HCT116 (cell line): ENCODE results near the gene CXCL1. TPM values are rescaled to one million over a fixed set of nuclear protein-coding genes. Genes with fewer than 3 reads are reported as not detected.

ENCODE experiments used
- ATAC-seq: fragments of 200-7000 bp; cut with Tn5 transposase; 2 replicates; pipeline ENCODE4 v1.9.1; 2020; ENCODE audit warnings: mild to moderate bottlenecking, moderate library complexity
- BruUV-seq: library from RNA; stranded (reverse); fragments of 400-500 nt; replicated peaks from 2 replicates; lab custom pipeline; 2021; lab: Mats Ljungman, UMichigan
- CTCF ChIA-PET: fragments of 300-600 bp; sonication (Branson Sonifier 250); formaldehyde crosslinking; loops from one replicate; lab custom pipeline; 2021; ENCODE audit warnings: antibody characterized with exemption; lab: Charles Lee
- POLR2A ChIA-PET: fragments of 300-600, 350-600 bp; sonication (Branson Sonifier 250); formaldehyde crosslinking; loops from one replicate; lab custom pipeline; 2021; ENCODE audit warnings: antibody characterized with exemption; lab: Charles Lee
- RAD21 ChIA-PET, 2 experiments: fragments of 300-600 bp; sonication (Branson Sonifier 250); formaldehyde crosslinking; loops; one replicate each; lab custom pipeline; 2023; ENCODE audit warnings: low total read pairs in 2 of 2; ENCODE audit not compliant: uncharacterized antibody in 2 of 2, unreplicated experiment in 2 of 2, low non-redundant PET in 1 of 2; lab: Charles Lee
- DNase-seq: peaks from one replicate; pipeline ENCODE4 v3.0.0-alpha.2; 2010; ENCODE audit warnings: low read depth, low spot score
- H2AFZ ChIP-seq: fragments of 200-600 bp; shearing (Covaris generic), sonication (generic); 2 replicates; pipeline ENCODE4 v1.6.1; 2017; ENCODE audit warnings: low read depth, mixed run types, mixed read lengths, antibody characterized with exemption, low read length; ENCODE audit not compliant: poor library complexity, severe bottlenecking
- H3K27ac ChIP-seq: 2 replicates; pipeline ENCODE4 v1.5.1; 2012; ENCODE audit warnings: low read depth, low read length
- H3K27me3 ChIP-seq: fragments of 200-600 bp; sonication (generic); 2 replicates; pipeline ENCODE4 v1.6.1; 2016; ENCODE audit warnings: mixed run types, low read length, mixed read lengths; ENCODE audit not compliant: insufficient read depth
- H3K36me3 ChIP-seq, 2 experiments: fragments of 200-500 bp in 1 of 2; fragments of 200-600 bp in 1 of 2; sonication (Bioruptor generic) in 1 of 2; sonication (generic) in 1 of 2; 2 replicates each; pipeline versions ENCODE4 v1.5.1 to v1.6.1; 2014 to 2016; ENCODE audit warnings: low read length in 2 of 2, inconsistent platforms in 1 of 2, mixed read lengths in 1 of 2, mixed run types in 1 of 2; ENCODE audit not compliant: insufficient read depth in 2 of 2, control insufficient read depth in 1 of 2
- H3K4me1 ChIP-seq, 2 experiments: fragments of 200-600 bp in 1 of 2; sonication (generic) in 1 of 2; 2 replicates each; pipeline versions ENCODE4 v1.5.1 to v1.6.1; 2012 to 2017; ENCODE audit warnings: low read length in 2 of 2, inconsistent platforms in 1 of 2, mild to moderate bottlenecking in 1 of 2, mixed read lengths in 1 of 2, mixed run types in 1 of 2, moderate library complexity in 1 of 2; ENCODE audit not compliant: insufficient read depth in 2 of 2, control insufficient read depth in 1 of 2
- H3K4me2 ChIP-seq: fragments of 200-600 bp; sonication (generic); 2 replicates; pipeline ENCODE4 v1.6.1; 2017; ENCODE audit warnings: mixed run types, low read length, mixed read lengths
- H3K4me3 ChIP-seq, 2 experiments: fragments of 200-600 bp in 1 of 2; sonication (generic) in 1 of 2; replicated peaks in 1 of 2; 2 replicates each; pipeline ENCODE4 v1.5.1; 2011 to 2016; ENCODE audit warnings: low read length in 2 of 2, control low read depth in 1 of 2, low read depth in 1 of 2, mild to moderate bottlenecking in 1 of 2, mixed read lengths in 1 of 2, mixed run types in 1 of 2
- H3K79me2 ChIP-seq: fragments of 200-600 bp; sonication (generic); 2 replicates; pipeline ENCODE4 v1.6.1; 2017; ENCODE audit warnings: mild to moderate bottlenecking, mixed run types, low read length, moderate library complexity, mixed read lengths; ENCODE audit not compliant: insufficient read depth
- H3K9ac ChIP-seq: fragments of 200-600 bp; sonication (generic); 2 replicates; pipeline ENCODE4 v1.6.1; 2016; ENCODE audit warnings: low read length, mixed read lengths
- H3K9me2 ChIP-seq: fragments of 200-600 bp; sonication (generic), shearing (Covaris generic); 2 replicates; pipeline ENCODE4 v1.6.1; 2017; ENCODE audit warnings: mixed run types, mild to moderate bottlenecking, moderate library complexity; ENCODE audit not compliant: insufficient read depth
- H3K9me3 ChIP-seq, 2 experiments: fragments of 200-500 bp in 1 of 2; fragments of 200-600 bp in 1 of 2; sonication (Bioruptor generic) in 1 of 2; sonication (generic) in 1 of 2; 2 replicates each; pipeline ENCODE4 v1.6.1; 2014 to 2017; ENCODE audit warnings: low read length in 2 of 2, mixed read lengths in 2 of 2, inconsistent platforms in 1 of 2, low read depth in 1 of 2, mild to moderate bottlenecking in 1 of 2, mixed run types in 1 of 2, moderate library complexity in 1 of 2; ENCODE audit not compliant: control insufficient read depth in 1 of 2, insufficient read depth in 1 of 2
- H4K20me1 ChIP-seq: fragments of 200-600 bp; sonication (generic), shearing (Covaris generic); 2 replicates; pipeline ENCODE4 v1.6.1; 2017; ENCODE audit warnings: mixed run types, mild to moderate bottlenecking, moderate library complexity; ENCODE audit not compliant: insufficient read depth
- CBX3 ChIP-seq: IDR thresholded peaks from 2 replicates; pipeline ENCODE4 v1.6.1; 2012; ENCODE audit warnings: low read depth
- CEBPB ChIP-seq: IDR thresholded peaks from 2 replicates; pipeline ENCODE4 v1.6.1; 2012; ENCODE audit warnings: low read depth
- EGR1 ChIP-seq: IDR thresholded peaks from 2 replicates; pipeline ENCODE4 v1.6.1; 2012; ENCODE audit warnings: low read depth
- ELF1 ChIP-seq: IDR thresholded peaks from 2 replicates; pipeline ENCODE4 v1.6.1; 2012; ENCODE audit warnings: low read depth, borderline replicate concordance
- EZH2 ChIP-seq: fragments of 200-600 bp; sonication (generic); IDR thresholded peaks from 2 replicates; pipeline ENCODE4 v1.6.1; 2017; ENCODE audit warnings: antibody characterized with exemption, mixed run types
- EZH2phosphoT487 ChIP-seq: fragments of 200-600 bp; IDR thresholded peaks from 2 replicates; pipeline ENCODE4 v1.6.1; 2018; ENCODE audit warnings: antibody characterized with exemption, borderline replicate concordance
- FOSL1 ChIP-seq: IDR thresholded peaks from 2 replicates; pipeline ENCODE4 v1.6.1; 2012; ENCODE audit warnings: low read depth
- POLR2A ChIP-seq: IDR thresholded peaks from 2 replicates; pipeline ENCODE4 v1.7.0; 2011; ENCODE audit warnings: borderline replicate concordance; ENCODE audit not compliant: insufficient read depth, insufficient read length; ENCODE audit errors: extremely low read depth
- POLR2AphosphoS5 ChIP-seq: IDR thresholded peaks from 2 replicates; pipeline ENCODE4 v1.6.1; 2011; ENCODE audit warnings: mild to moderate bottlenecking, low read depth, low read length, moderate library complexity
- RAD21 ChIP-seq: IDR thresholded peaks from 2 replicates; pipeline ENCODE4 v1.6.1; 2012; ENCODE audit warnings: low read depth, mild to moderate bottlenecking
- SP1 ChIP-seq: IDR thresholded peaks from 2 replicates; pipeline ENCODE4 v1.6.1; 2012; ENCODE audit warnings: low read depth
- SRF ChIP-seq: IDR thresholded peaks from 2 replicates; pipeline ENCODE4 v1.6.1; 2012; ENCODE audit warnings: low read depth
- TCF7L2 ChIP-seq: IDR thresholded peaks from 2 replicates; pipeline ENCODE4 v1.7.0; 2011; ENCODE audit warnings: borderline replicate concordance, inconsistent platforms; ENCODE audit not compliant: insufficient read depth, insufficient read length; ENCODE audit errors: extremely low read depth
- YY1 ChIP-seq: IDR thresholded peaks from 2 replicates; pipeline ENCODE4 v1.6.1; 2011; ENCODE audit warnings: low read length, low read depth, moderate library complexity, mild to moderate bottlenecking; ENCODE audit not compliant: insufficient replicate concordance; ENCODE audit errors: extremely low read depth
- ZFX ChIP-seq: fragments of 450-650 bp; IDR thresholded peaks from 2 replicates; pipeline ENCODE4 v1.6.1; 2017
- ZNF274 ChIP-seq: fragments of 200-500 bp; sonication (Bioruptor generic); IDR thresholded peaks from 2 replicates; pipeline ENCODE4 v1.6.1; 2014; ENCODE audit warnings: mild to moderate bottlenecking, low read depth, low read length, inconsistent platforms
- intact Hi-C: fragments of 100-400 bp; cut with micrococcal nuclease; formaldehyde crosslinking; loops from 2 replicates; pipeline ENCODE4 v1.10.0; 2022
- total RNA-seq: library from RNA; stranded (reverse); gene quantifications from one replicate; pipeline ENCODE4 v1.2.1, GENCODE V29; 2021; ENCODE audit not compliant: unreplicated experiment
- TF ChIP-seq, protein P1 (sequence below): IDR thresholded peaks from 2 replicates; pipeline ENCODE4 v1.6.1; 2011; ENCODE audit warnings: mild to moderate bottlenecking, low read length, moderate library complexity; ENCODE audit not compliant: insufficient replicate concordance; ENCODE audit errors: extremely low read depth
- TF ChIP-seq, protein P2 (sequence below): IDR thresholded peaks from 2 replicates; pipeline ENCODE4 v1.6.1; 2012
- TF ChIP-seq, protein P3 (sequence below): IDR thresholded peaks from 2 replicates; pipeline ENCODE4 v1.6.1; 2012; ENCODE audit warnings: low read depth

Gene CXCL1
- total RNA-seq, 1 experiment from 2014 or later = 2.5 TPM

DNA sequence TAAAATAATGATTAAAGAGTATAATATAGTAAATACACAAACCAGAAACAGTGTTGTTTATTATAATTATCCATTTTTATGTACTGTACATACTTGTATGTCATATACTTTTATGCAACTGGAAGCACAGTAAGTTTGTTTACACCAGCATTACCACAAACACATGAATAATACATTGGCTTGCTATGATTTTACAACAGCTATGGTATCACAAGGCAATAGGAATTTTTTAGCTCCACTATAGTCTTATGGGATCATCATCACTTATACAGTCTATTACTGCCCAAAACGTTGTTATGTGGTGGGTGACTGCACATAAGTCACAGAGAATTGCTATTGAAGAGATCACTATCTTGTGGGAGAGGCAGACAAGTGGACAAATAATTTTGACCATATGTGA lies 17.9 kb upstream of the CXCL1 start:
- Histone ChIP-seq H3K4me3 (no peak overlapping the region), H3K27me3 (no peaks in the 10 kb centered on the region), H4K20me1 (no peaks in the 10 kb centered on the region), H3K79me2 (no peaks in the 10 kb centered on the region), H3K4me1 (no peaks in the 10 kb centered on the region), H3K9me3 (no peaks in the 10 kb centered on the region), H3K9ac (no peak overlapping the region), H2AFZ (no peak overlapping the region), H3K27ac (no peak overlapping the region), H3K9me2 (no peaks in the 10 kb centered on the region), H3K4me2 (no peak overlapping the region), H3K36me3 (no peaks in the 10 kb centered on the region)
- intact Hi-C loops = no loop called here
- RAD21 ChIA-PET = no interaction called here
- POLR2A ChIA-PET = no interaction called here
- ATAC-seq (no peak), DNase-seq (no peak)
- BruUV-seq = no TSS peak
- TF ChIP-seq, protein P1, sequence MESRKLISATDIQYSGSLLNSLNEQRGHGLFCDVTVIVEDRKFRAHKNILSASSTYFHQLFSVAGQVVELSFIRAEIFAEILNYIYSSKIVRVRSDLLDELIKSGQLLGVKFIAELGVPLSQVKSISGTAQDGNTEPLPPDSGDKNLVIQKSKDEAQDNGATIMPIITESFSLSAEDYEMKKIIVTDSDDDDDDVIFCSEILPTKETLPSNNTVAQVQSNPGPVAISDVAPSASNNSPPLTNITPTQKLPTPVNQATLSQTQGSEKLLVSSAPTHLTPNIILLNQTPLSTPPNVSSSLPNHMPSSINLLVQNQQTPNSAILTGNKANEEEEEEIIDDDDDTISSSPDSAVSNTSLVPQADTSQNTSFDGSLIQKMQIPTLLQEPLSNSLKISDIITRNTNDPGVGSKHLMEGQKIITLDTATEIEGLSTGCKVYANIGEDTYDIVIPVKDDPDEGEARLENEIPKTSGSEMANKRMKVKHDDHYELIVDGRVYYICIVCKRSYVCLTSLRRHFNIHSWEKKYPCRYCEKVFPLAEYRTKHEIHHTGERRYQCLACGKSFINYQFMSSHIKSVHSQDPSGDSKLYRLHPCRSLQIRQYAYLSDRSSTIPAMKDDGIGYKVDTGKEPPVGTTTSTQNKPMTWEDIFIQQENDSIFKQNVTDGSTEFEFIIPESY = no peak
- TF ChIP-seq EZH2phosphoT487 (no peak), YY1 (no peak), POLR2AphosphoS5 (no peak), ZFX (no peak), TCF7L2 (no peak), CBX3 (no peak), EZH2 (no peak), CEBPB (no peak), RAD21 (no peak), SP1 (no peak), POLR2A (no peak), ELF1 (no peak), SRF (no peak), EGR1 (no peak), FOSL1 (no peak), ZNF274 (no peak)
- TF ChIP-seq, protein P2, sequence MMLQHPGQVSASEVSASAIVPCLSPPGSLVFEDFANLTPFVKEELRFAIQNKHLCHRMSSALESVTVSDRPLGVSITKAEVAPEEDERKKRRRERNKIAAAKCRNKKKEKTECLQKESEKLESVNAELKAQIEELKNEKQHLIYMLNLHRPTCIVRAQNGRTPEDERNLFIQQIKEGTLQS = no peak
- TF ChIP-seq, protein P3, sequence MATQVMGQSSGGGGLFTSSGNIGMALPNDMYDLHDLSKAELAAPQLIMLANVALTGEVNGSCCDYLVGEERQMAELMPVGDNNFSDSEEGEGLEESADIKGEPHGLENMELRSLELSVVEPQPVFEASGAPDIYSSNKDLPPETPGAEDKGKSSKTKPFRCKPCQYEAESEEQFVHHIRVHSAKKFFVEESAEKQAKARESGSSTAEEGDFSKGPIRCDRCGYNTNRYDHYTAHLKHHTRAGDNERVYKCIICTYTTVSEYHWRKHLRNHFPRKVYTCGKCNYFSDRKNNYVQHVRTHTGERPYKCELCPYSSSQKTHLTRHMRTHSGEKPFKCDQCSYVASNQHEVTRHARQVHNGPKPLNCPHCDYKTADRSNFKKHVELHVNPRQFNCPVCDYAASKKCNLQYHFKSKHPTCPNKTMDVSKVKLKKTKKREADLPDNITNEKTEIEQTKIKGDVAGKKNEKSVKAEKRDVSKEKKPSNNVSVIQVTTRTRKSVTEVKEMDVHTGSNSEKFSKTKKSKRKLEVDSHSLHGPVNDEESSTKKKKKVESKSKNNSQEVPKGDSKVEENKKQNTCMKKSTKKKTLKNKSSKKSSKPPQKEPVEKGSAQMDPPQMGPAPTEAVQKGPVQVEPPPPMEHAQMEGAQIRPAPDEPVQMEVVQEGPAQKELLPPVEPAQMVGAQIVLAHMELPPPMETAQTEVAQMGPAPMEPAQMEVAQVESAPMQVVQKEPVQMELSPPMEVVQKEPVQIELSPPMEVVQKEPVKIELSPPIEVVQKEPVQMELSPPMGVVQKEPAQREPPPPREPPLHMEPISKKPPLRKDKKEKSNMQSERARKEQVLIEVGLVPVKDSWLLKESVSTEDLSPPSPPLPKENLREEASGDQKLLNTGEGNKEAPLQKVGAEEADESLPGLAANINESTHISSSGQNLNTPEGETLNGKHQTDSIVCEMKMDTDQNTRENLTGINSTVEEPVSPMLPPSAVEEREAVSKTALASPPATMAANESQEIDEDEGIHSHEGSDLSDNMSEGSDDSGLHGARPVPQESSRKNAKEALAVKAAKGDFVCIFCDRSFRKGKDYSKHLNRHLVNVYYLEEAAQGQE = no peak
- CTCF ChIA-PET = interaction anchor here (1.0 kb wide), 1 partner anchor 13 kb away, joined by 5 read pairs; no protein-coding TSS in a partner anchor
